LNCAP (cell line): ENCODE measurements around the gene FOXP1.

Experiments used
- TF ChIP-seq, protein P1 (sequence below): fragments of 450-650 bp; IDR thresholded peaks from 2 replicates; pipeline ENCODE4 v1.5.1; 2017; ENCODE audit warnings: mild to moderate bottlenecking

Gene FOXP1

DNA sequence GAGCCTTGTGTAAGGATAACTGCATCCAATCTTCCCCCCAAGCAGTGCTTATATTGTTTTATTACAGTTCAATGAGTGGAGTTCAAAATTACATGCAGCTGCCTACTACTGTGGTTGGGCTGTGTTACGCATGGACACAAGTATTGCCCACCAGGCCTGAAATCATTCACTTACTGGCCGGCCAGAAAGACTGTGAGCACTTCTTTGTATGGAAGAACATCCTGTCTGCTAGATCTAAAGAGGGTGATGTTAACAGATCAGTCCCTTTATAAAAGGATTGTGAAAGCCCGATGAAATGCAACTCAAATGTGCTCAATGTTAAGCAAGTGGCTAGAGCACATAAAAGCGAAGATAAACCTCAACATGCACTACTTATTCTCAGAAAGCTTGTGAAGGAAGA is 132.5 kb downstream of the FOXP1 start:
- TF ChIP-seq, protein P1, sequence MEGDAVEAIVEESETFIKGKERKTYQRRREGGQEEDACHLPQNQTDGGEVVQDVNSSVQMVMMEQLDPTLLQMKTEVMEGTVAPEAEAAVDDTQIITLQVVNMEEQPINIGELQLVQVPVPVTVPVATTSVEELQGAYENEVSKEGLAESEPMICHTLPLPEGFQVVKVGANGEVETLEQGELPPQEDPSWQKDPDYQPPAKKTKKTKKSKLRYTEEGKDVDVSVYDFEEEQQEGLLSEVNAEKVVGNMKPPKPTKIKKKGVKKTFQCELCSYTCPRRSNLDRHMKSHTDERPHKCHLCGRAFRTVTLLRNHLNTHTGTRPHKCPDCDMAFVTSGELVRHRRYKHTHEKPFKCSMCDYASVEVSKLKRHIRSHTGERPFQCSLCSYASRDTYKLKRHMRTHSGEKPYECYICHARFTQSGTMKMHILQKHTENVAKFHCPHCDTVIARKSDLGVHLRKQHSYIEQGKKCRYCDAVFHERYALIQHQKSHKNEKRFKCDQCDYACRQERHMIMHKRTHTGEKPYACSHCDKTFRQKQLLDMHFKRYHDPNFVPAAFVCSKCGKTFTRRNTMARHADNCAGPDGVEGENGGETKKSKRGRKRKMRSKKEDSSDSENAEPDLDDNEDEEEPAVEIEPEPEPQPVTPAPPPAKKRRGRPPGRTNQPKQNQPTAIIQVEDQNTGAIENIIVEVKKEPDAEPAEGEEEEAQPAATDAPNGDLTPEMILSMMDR = no peak

DNA sequence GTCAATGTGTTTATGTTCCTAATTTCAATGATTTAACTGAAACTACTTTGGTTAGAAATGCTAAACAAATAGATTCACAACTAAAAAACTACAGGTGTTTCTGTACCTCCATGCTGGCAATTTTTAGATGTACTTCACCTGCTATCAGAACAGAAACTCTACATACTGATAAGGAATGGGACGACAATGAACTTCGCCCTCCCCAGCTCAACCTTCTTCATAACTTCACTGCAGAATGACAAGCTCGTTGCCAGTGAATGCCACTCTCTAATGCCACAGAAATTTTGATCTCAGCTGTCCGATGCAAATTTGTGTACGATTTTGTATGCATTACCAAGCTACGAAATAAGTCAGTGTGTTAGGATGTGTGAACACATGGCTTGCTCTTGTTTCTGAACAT is 133.4 kb downstream of the FOXP1 start:
- TF ChIP-seq, protein P1 = no peak

DNA sequence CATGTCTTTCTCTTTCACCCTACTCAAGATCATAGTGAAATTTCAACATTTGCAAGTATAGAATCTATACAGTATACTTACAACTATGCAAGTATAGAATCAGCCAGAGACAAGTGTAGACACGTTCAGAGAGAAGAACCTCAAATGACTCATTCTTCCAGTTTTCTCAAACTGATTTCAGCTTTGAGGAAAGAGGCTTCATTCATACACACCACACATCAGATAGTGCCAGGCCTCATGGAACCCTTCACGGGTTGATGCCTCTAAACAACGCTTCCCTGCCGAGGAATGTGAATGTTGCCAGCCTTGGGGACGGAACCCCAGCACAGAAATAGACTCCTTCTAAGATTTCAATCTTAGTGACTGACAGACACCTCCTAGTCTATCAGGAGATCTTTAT is 135.7 kb downstream of the FOXP1 start:
- TF ChIP-seq, protein P1 = no peak

DNA sequence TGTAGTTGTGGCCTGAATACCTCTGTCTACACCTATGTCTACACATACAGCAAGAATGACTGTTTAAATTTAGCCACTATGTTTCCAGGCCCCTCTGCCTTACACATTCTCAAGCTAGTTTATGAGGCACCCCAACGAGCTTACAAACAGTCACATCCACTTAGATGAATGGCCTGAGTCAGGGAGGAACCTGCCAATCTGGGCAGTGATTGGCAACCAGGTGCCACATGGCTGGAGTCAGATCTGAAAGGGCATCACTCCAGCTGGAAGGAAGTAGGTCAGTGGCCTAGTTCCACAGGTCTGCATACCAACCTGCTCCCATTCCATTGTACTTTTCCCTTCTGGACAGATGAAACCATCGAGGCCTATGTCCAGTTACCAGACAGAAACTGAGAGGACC is 136.3 kb downstream of the FOXP1 start:
- TF ChIP-seq, protein P1 = no peak

DNA sequence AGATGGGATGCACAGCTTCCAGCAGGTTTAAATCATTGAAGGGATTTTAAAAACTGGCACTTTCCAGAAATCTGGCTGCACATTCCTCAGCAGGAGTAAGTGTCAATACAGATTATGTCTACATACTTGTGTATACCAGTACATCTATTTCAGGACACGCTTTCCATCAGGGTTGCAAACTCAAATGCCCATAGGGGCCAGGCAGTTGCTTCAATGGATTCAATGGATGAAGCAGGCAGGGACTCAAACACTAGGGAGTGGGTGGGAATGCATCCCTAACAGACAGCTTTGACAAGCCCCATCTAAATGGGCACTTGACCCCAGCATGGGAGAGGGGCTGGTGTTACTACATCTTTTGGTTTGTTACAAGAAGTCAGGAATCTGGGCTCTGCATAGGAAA is 136.8 kb downstream of the FOXP1 start:
- TF ChIP-seq, protein P1 = no peak

DNA sequence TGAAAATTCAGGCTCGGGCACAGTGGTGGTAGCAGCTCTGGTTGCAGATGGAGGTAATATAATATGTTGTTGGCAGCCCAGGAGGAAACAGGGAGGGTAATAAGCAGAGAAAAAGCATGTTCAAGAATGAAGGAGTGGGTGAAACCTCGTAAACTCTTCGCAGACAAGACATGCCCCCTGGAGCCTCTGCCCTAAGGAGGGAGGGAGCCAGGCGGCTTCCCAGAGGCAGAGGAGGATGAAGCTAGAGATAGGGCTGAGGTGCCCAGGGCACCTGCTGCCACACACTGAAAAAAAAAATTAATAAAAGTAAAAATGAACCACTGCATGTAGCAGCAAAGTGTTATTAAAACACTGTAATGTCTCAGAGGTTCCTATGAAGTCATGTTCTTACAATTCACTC is 137.3 kb downstream of the FOXP1 start:
- TF ChIP-seq, protein P1 = no peak

DNA sequence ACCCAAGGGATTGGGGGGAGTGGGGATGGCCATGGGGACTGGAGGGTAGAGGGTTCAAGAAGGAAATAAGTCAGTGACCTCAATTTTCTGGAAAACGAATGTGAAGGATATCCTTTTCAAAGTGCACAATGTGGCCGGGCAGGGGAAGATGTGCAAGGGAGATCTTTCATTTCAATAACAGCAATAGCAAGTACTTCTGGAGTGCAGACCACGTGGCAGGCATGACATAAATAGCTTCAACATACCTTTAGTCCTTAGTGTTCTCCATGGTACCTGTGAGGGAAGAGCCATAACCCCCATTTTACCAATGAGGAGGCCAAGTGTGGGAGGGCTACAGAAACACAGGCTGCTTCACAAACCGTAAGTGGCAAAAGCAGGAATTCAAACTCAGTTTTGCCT is 138.7 kb downstream of the FOXP1 start:
- TF ChIP-seq, protein P1 = no peak

DNA sequence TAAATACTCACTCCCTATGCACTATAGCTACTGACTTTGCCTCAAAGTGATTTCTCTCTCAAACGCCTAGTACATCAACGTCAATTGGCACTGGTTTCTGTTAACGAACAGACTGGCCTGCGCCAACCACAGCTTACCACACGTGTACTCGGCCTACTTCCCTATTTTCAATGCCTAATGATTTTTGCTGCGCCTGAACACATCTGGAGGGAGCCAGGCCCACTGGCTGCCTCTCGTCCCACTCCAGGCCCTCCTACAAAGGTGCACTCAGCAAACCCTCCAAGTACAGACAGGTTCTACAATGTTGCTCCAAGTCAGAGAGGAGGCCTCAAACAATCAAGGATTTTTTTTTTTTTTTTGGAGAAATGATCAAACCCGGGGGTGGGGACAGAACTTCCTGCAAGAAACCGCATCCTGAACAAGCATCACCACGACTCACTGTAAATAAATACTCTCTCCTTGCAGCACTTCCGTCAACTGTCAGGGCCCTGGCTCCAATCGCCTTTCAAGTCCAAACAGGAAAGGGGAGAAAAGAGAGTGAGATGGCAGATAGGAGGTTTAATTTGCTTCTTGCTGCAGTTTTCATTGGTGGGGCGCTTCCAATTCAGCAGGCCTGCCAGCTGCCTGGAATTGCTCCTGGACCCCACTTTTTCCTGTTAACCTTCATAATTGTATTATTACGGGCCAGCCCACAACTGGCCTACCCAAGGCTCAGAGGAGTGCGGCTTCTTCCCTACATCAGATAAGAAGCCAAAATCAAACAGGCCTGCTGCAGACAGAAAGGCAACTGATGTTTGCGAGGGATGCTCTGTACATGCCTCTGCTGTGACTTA is 139.3 kb downstream of the FOXP1 start:
- TF ChIP-seq, protein P1 = no peak
